Measurements from ENCODE around the gene NOP16. TPM values are rescaled to one million over a fixed set of nuclear protein-coding genes. Genes with fewer than 3 reads are reported as not detected.
A peak's percentile ranks its signal among the peaks of the same experiment; 100 is the strongest.

Gene NOP16
- polyA plus RNA-seq, 6 donors from 2014 or later, result 15.9 to 39.6 (median 26.5) TPM

DNA sequence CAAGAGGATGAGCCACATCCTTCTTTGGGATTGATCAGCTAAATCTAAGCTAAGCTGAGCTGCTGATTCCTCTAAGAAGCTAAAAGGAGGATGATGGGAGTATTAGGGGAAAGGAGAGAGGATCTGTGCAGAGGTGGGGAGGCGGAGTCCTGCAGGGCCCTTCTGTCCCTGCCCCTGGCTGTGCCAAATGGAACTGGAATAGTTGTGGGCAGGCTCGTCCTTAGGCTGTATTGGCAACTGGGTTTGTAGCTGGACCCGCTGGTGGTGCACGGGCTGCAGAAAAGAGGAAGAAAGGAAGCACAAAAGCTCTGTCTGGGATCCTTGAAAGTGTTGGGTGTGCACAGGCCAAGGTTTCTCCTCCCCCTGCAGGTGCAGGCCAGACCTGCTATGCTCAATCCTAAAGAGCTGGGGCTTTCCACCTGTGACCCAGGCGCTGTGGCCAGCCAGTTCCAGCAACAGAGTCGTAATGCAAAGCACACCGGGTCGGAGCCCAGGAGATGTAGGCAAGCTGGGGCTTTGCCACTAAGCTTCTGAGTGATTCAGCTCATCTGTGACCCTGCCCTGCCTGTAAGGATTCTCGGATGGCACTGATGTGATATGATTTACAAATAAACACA lies 18.1 kb upstream of the NOP16 start:
- Mint-ChIP-seq H3K27ac (peak overlapping the region in 1 of 6 donors; percentile 79), H3K4me3 (no peak overlapping the region), H3K27me3 (no peaks in the 10 kb centered on the region), H3K4me1 (peaks cover 0 to 10% (median 9%) of the 10 kb centered on the region in 3 donors), H3K9me3 (peaks cover 0 to 1% (median 0%) of the 10 kb centered on the region in 7 donors), H3K36me3 (peaks cover 9 to 11% of the 10 kb centered on the region in 2 donors)
- DNase-seq (no peak), ATAC-seq (ENCODE audit: low read depth in 2 of 2) (no peak)

DNA sequence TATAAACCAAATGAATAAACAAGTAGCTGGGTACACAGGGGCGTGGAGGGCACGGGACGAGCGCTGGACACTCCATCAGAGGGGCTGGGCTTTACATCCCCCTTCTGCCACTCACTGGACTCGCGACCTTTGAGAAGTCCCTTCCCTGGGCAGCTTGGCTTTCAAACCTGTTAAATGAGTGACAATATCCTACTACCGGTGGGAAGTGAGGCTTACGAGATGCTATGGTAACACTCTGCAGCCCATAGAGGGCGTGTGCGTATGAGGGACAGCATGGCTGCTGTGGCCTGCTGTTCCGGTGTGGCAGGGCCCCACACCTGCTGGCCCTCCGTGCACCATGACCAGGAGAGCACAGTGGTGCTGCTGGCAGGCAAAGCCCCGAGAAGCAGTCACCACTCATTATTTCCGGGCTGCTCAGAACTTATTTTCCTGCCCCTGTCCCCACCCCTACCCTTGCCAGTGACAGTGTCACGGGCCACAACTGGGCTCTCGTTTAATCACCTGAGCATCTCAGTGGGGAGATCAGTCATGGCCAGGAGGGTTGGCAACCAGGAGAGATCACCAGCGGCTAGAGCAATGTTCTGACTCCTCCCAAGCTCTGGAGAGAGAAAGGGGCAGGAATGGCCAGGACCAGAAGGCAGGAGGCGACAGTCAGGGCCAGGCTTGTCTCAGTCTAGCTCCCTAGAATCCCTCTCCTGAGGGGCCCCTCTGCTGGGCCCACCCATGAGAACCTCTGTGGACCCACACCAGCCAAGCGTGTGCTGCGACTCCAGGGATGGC lies 17.4 kb upstream of the NOP16 start:
- H3K27ac Mint-ChIP-seq, result peak overlapping the region in 2 of 6 donors; percentile 60 to 79
- peaks cover 0 to 3% (median 2%) of the 10 kb centered on the region in 3 donors for H3K4me1 Mint-ChIP-seq
- H3K27me3 Mint-ChIP-seq, result no peaks in the 10 kb centered on the region
- no peak overlapping the region for H3K4me3 Mint-ChIP-seq
- DNase-seq (no peak), ATAC-seq (ENCODE audit: low read depth in 2 of 2) (no peak)
- H3K36me3 Mint-ChIP-seq, result peaks cover 9 to 11% of the 10 kb centered on the region in 2 donors
- peaks cover 0 to 1% (median 0%) of the 10 kb centered on the region in 7 donors for H3K9me3 Mint-ChIP-seq

- Mint-ChIP-seq H3K4me1 (no peaks in the 10 kb centered on the region), H3K4me3 (no peak overlapping the region), H3K27me3 (no peaks in the 10 kb centered on the region), H3K36me3 (peaks cover 4 to 9% of the 10 kb centered on the region in 2 donors), H3K27ac (peak overlapping the region in 2 of 6 donors; percentile 78 to 86), H3K9me3 (peaks cover 0 to 1% (median 0%) of the 10 kb centered on the region in 7 donors)
- no peak for DNase-seq
- ATAC-seq (ENCODE audit: low read depth in 2 of 2), result no peak
Measured at GRCh38 chr5:176401281-176402205, 13.1 kb upstream of the NOP16 start.

- H3K27me3 Mint-ChIP-seq, result no peaks in the 10 kb centered on the region
- ATAC-seq (ENCODE audit: low read depth in 2 of 2) (no peak), DNase-seq (no peak)
- H3K9me3 Mint-ChIP-seq, result peaks cover 0 to 1% (median 0%) of the 10 kb centered on the region in 7 donors
- no peak overlapping the region for H3K4me3 Mint-ChIP-seq
- H3K4me1 Mint-ChIP-seq, result no peaks in the 10 kb centered on the region
- peaks cover 0 to 4% of the 10 kb centered on the region in 2 donors for H3K36me3 Mint-ChIP-seq
- H3K27ac Mint-ChIP-seq, result peak overlapping the region in 1 of 6 donors; percentile 90
Measured at GRCh38 chr5:176400382-176401156, 12.2 kb upstream of the NOP16 start.

DNA sequence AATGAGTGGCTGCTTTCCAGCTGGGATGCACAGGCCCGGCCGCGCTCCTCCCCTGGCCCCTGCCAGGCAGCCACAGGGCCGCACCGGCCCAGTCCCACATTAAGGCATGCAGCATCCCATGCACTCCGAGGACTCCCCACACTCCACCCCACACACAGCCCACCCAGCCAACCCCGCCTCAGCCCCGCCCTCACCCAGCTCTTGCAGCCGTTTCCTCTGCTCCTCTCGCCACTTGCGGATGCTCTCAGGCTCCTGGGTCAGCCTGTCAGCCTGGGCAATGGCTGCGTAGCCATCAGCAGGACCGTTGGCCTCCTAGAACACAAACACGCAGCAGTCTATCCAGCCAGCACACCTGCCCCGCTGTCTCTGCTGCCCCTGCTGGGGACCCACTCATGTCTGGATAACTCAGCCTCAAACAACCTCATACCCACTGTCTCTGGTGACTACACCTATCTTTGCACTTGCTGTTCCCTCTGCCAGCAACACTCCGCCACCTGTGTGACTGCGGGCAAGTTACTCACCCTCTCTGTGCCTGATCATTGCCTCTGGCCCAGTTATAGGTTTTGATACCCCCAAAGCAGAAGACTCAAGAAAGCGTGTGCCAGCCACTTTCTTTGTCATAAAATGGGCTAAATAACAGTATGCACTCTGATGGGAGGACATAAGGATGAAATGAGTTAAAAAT lies 9.5 kb upstream of the NOP16 start:
- H3K27ac Mint-ChIP-seq, result peak overlapping the region in 3 of 6 donors; percentile 43 to 52 (median 45)
- no peak overlapping the region for H3K4me3 Mint-ChIP-seq
- peaks cover 0 to 4% of the 10 kb centered on the region in 2 donors for H3K36me3 Mint-ChIP-seq
- no peaks in the 10 kb centered on the region for H3K9me3 Mint-ChIP-seq
- ATAC-seq (ENCODE audit: low read depth in 2 of 2) (no peak), DNase-seq (no peak)
- H3K27me3 Mint-ChIP-seq, result no peaks in the 10 kb centered on the region
- H3K4me1 Mint-ChIP-seq, result no peaks in the 10 kb centered on the region

GRCh38 chr5:176396330-176396729 lies 7.9 kb upstream of the NOP16 start:
- Mint-ChIP-seq H3K4me1 (no peaks in the 10 kb centered on the region), H3K27ac (peak overlapping the region in 1 of 6 donors; percentile 83), H3K9me3 (no peaks in the 10 kb centered on the region), H3K4me3 (no peak overlapping the region), H3K27me3 (no peaks in the 10 kb centered on the region), H3K36me3 (no peaks in the 10 kb centered on the region)
- ATAC-seq (ENCODE audit: low read depth in 2 of 2), result no peak
- no peak for DNase-seq

DNA sequence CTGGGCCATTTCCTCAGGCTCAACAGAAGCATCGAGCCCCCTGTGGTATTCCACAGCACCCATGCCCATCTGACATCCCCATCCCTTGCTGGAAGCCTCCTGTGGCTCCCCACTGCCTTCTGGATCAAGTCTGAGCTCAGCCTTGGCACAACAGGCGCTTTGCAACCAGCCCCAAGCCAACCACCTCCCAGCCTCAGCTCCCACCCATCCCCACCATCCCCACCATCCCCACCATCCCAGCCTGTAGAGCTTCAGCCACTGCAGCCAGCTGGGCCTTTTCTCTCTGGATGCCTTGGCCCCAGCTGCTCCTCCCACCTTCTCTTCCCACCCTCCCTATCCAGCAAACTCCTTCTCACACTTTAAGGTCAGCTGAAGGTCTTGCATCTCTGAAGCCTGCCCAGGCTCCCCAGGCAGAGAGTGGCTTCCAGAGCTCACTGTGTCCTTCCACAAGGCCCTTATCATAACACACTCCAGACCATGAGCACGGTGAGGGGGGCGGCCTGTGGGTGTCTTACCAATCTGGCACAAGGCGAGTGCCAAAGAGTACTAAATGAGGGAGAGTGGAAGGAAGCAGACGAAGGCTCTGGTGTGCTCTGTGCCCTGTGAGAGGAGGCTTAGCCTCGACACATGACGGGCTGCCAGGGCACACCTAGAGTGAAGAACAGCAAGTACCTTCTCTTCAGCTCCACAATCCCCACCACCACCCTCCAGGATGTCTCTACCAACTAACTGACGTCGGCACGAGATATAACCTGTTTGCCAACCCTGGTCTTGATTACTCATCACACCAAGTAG lies 6.7 kb upstream of the NOP16 start:
- ATAC-seq (ENCODE audit: low read depth in 2 of 2) (no peak), DNase-seq (no peak)
- Mint-ChIP-seq H3K27ac (peak overlapping the region in 2 of 6 donors; percentile 15 to 84), H3K9me3 (no peaks in the 10 kb centered on the region), H3K36me3 (no peaks in the 10 kb centered on the region), H3K4me3 (no peak overlapping the region), H3K4me1 (peaks cover 0 to 2% (median 0%) of the 10 kb centered on the region in 3 donors), H3K27me3 (no peaks in the 10 kb centered on the region)

DNA sequence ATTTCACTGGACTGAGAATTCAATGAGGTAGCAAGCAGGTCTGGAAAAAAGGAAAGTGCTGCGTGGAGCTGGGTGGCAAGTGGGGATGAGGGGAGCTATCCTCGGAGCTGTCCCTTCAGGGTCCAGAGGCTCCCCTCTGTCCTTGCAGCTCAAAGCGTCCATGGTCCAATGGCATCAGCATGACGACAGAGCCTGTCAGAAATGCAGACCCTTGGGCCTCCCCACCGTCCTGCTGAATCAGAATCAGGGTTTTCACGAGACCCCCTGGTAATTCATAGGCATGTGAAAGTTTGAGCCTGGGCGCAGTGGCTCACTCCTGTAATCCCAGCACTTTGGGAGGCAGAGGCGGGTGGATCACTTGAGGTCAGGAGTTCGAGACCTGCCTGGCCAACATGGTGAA lies 5.7 kb upstream of the NOP16 start:
- no peak for ATAC-seq (ENCODE audit: low read depth in 2 of 2)
- Mint-ChIP-seq H3K4me1 (peaks cover 0 to 10% (median 0%) of the 10 kb centered on the region in 3 donors), H3K4me3 (no peak overlapping the region), H3K36me3 (no peaks in the 10 kb centered on the region), H3K27ac (no peak overlapping the region), H3K9me3 (no peaks in the 10 kb centered on the region), H3K27me3 (no peaks in the 10 kb centered on the region)
- DNase-seq, result no peak

- Mint-ChIP-seq H3K27me3 (no peaks in the 10 kb centered on the region), H3K9me3 (no peaks in the 10 kb centered on the region), H3K36me3 (no peaks in the 10 kb centered on the region), H3K4me1 (peaks cover 6 to 18% (median 10%) of the 10 kb centered on the region in 3 donors), H3K4me3 (peak overlapping the region in 1 of 8 donors; percentile 61), H3K27ac (peak overlapping the region in 1 of 6 donors; percentile 26)
- no peak for DNase-seq
- no peak for ATAC-seq (ENCODE audit: low read depth in 2 of 2)
Measured at GRCh38 chr5:176392526-176392925, 4.1 kb upstream of the NOP16 start.

- Mint-ChIP-seq H3K4me1 (peaks cover 9 to 23% (median 16%) of the 10 kb centered on the region in 3 donors), H3K4me3 (peak overlapping the region in 1 of 8 donors; percentile 94), H3K9me3 (no peaks in the 10 kb centered on the region), H3K27ac (no peak overlapping the region), H3K27me3 (no peaks in the 10 kb centered on the region), H3K36me3 (no peaks in the 10 kb centered on the region)
- DNase-seq (no peak), ATAC-seq (ENCODE audit: low read depth in 2 of 2) (no peak)
Measured at GRCh38 chr5:176391999-176392398, 3.6 kb upstream of the NOP16 start.

DNA sequence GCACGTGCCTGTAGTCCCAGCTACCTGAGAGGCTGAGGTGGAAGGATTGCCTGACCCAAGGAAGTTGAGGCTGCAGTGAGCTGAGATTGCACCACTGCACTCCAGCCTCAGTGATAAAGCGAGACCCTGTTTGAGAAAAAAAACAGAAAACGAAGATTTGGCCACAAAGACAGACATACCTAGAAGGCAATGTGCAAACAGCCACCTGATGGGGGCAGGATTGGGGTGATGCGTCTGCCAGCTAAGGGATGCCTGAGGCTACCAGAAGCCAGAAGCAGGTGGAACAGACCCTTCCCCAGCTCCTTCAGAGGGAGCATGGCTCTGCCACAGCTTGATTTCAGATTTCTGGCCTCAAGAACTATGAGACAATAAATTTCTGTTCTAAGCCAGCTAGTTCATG lies 3.1 kb upstream of the NOP16 start:
- ATAC-seq (ENCODE audit: low read depth in 2 of 2) (no peak), DNase-seq (no peak)
- H3K4me3 Mint-ChIP-seq, result peak overlapping the region in 1 of 8 donors; percentile 94
- H3K36me3 Mint-ChIP-seq, result no peaks in the 10 kb centered on the region
- H3K27ac Mint-ChIP-seq, result peak overlapping the region in 1 of 6 donors; percentile 7
- no peaks in the 10 kb centered on the region for H3K9me3 Mint-ChIP-seq
- H3K27me3 Mint-ChIP-seq, result no peaks in the 10 kb centered on the region
- H3K4me1 Mint-ChIP-seq, result peaks cover 13 to 28% (median 21%) of the 10 kb centered on the region in 3 donors

Measured in naive B cell (primary cell).